GM12878 (cell line): ENCODE measurements around the gene NPTX1. TPM values are rescaled to one million over a fixed set of nuclear protein-coding genes. Genes with fewer than 3 reads are reported as not detected.

Source experiments
- ATAC-seq: fragments of 200-7000 bp; cut with Tn5 transposase; 3 replicates; pipeline ENCODE4 v1.9.1; 2020; ENCODE audit warnings: mild to moderate bottlenecking, moderate library complexity
- BruUV-seq: library from RNA; stranded (reverse); fragments of 400-500 nt; replicated peaks from 2 replicates; lab custom pipeline; 2021; lab: Mats Ljungman, UMichigan
- CTCF ChIA-PET: fragments of 300-600 bp; sonication (Branson Sonifier 250); formaldehyde crosslinking; extraction: SDS; loops from one replicate; lab custom pipeline; 2021; ENCODE audit warnings: inconsistent platforms; lab: Yijun Ruan, JAX
- POLR2A ChIA-PET: fragments of 350-600 bp; formaldehyde crosslinking; extraction: SDS; loops from one replicate; lab custom pipeline; 2021; ENCODE audit warnings: inconsistent platforms; lab: Charles Lee
- RAD21 ChIA-PET: fragments of 300-600 bp; sonication (Branson Sonifier 250); formaldehyde crosslinking; loops from one replicate; lab custom pipeline; 2023; ENCODE audit warnings: antibody characterized with exemption; ENCODE audit not compliant: unreplicated experiment; lab: Charles Lee
- SMC1A ChIA-PET: fragments of 300-600 bp; sonication (Branson Sonifier 250); formaldehyde crosslinking; loops from one replicate; lab custom pipeline; 2023; ENCODE audit not compliant: unreplicated experiment, uncharacterized antibody; lab: Charles Lee
- DNase-seq: peaks from one replicate; pipeline ENCODE4 v3.0.0-alpha.2; 2011; ENCODE audit warnings: low read depth, low spot score
- FAIRE-seq: peaks from 3 replicates; lab custom pipeline; 2011; peaks lifted over from hg19 to GRCh38; lab: Jason Lieb, UNC
- H2AFZ ChIP-seq: 2 replicates; pipeline ENCODE4 v1.6.0; 2011; ENCODE audit warnings: low read depth, low read length, control low read depth; ENCODE audit not compliant: control insufficient read depth
- H3K27ac ChIP-seq: 2 replicates; pipeline ENCODE4 v1.5.1; 2011; ENCODE audit warnings: control low read depth; ENCODE audit not compliant: control insufficient read depth, insufficient read depth
- H3K27me3 ChIP-seq, 2 experiments: replicated peaks in 1 of 2; 2 replicates each; pipeline versions ENCODE4 v1.6.0 to v1.6.1; 2011; ENCODE audit warnings: low read length in 1 of 2; ENCODE audit not compliant: control insufficient read depth in 2 of 2, insufficient read depth in 2 of 2
- H3K36me3 ChIP-seq, 2 experiments: 2 replicates each; pipeline ENCODE4 v1.5.1; 2011; ENCODE audit warnings: low read length in 1 of 2; ENCODE audit not compliant: control insufficient read depth in 2 of 2, insufficient read depth in 2 of 2
- H3K4me1 ChIP-seq: 2 replicates; pipeline ENCODE4 v1.6.1; 2011; ENCODE audit warnings: mild to moderate bottlenecking, low read length, moderate library complexity, mixed read lengths; ENCODE audit not compliant: control insufficient read depth, insufficient read depth
- H3K4me2 ChIP-seq: 2 replicates; pipeline ENCODE4 v1.6.0; 2011; ENCODE audit warnings: control low read depth; ENCODE audit not compliant: control insufficient read depth, insufficient read depth
- H3K4me3 ChIP-seq: fragments of 200-600 bp; sonication (generic); 2 replicates; pipeline ENCODE4 v1.5.1; 2016
- H3K79me2 ChIP-seq: 2 replicates; pipeline ENCODE4 v1.6.0; 2011; ENCODE audit warnings: low read length; ENCODE audit not compliant: control insufficient read depth, insufficient read depth
- H3K9ac ChIP-seq: 2 replicates; pipeline ENCODE4 v1.8.0; 2011; ENCODE audit warnings: low read length, control low read depth, mixed read lengths; ENCODE audit not compliant: control insufficient read depth, insufficient read depth
- H3K9me3 ChIP-seq: replicated peaks from 3 replicates; pipeline ENCODE4 v1.5.1; 2011; ENCODE audit warnings: mild to moderate bottlenecking, low read length; ENCODE audit not compliant: control insufficient read depth, insufficient read depth
- H4K20me1 ChIP-seq: 2 replicates; pipeline ENCODE4 v1.6.0; 2011; ENCODE audit not compliant: control insufficient read depth, insufficient read depth
- CEBPB ChIP-seq, 2 experiments: fragments of 150-350 bp in 1 of 2; IDR thresholded peaks; 2 replicates each; pipeline ENCODE4 v1.6.1; 2012 to 2014; ENCODE audit warnings: low read depth in 2 of 2, low read length in 2 of 2, borderline replicate concordance in 1 of 2, inconsistent platforms in 1 of 2
- ESRRA ChIP-seq: IDR thresholded peaks from 2 replicates; pipeline ENCODE4 v1.6.1; 2012; ENCODE audit warnings: mild to moderate bottlenecking, low read length, improper control_type of control experiment
- KDM1A ChIP-seq: fragments of 200-600 bp; sonication (generic); IDR thresholded peaks from 2 replicates; pipeline ENCODE4 v1.6.1; 2016; ENCODE audit warnings: borderline replicate concordance
- MTA3 ChIP-seq: IDR thresholded peaks from 2 replicates; pipeline ENCODE4 v1.6.1; 2012; ENCODE audit warnings: low read length, inconsistent platforms, borderline replicate concordance
- NFYA ChIP-seq: IDR thresholded peaks from 2 replicates; pipeline ENCODE4 v1.6.1; 2011; ENCODE audit warnings: low read depth, mild to moderate bottlenecking, low read length, improper control_type of control experiment, borderline replicate concordance
- RAD21 ChIP-seq: IDR thresholded peaks from 2 replicates; pipeline ENCODE4 v1.6.1; 2011; ENCODE audit warnings: mild to moderate bottlenecking, low read depth, low read length, moderate library complexity; ENCODE audit not compliant: insufficient read depth
- RUNX3 ChIP-seq: IDR thresholded peaks from 2 replicates; pipeline ENCODE4 v1.6.1; 2012; ENCODE audit warnings: low read length, inconsistent platforms
- TBL1XR1 ChIP-seq: IDR thresholded peaks from 2 replicates; pipeline ENCODE4 v1.6.1; 2012; ENCODE audit warnings: low read depth, low read length, improper control_type of control experiment
- ZNF207 ChIP-seq: fragments of 450-650 bp; IDR thresholded peaks from 2 replicates; pipeline ENCODE4 v1.6.1; 2014; ENCODE audit warnings: antibody characterized with exemption, mild to moderate bottlenecking, borderline replicate concordance
- ZSCAN29 ChIP-seq: fragments of 450-650 bp; IDR thresholded peaks from 2 replicates; pipeline ENCODE4 v1.6.1; 2017; ENCODE audit warnings: mild to moderate bottlenecking, moderate library complexity
- WGBS: methylation state at CpG from one replicate; pipeline ENCODE4 v1.1.6; 2016; ENCODE audit warnings: low lambda C conversion rate; ENCODE audit not compliant: insufficient replicate concordance, insufficient coverage; ENCODE audit errors: missing lambda C conversion rate; 5-methylcytosine and 5-hydroxymethylcytosine counted together
- in situ Hi-C: fragments of 300-500 bp; cut with MboI; formaldehyde crosslinking; loops from 9 replicates; pipeline ENCODE4 v1.14.3; 2018; ENCODE audit warnings: mixed read lengths
- intact Hi-C: fragments of 100-400 bp; cut with micrococcal nuclease; formaldehyde crosslinking; loops from one replicate; pipeline ENCODE4 v1.14.2; 2022; ENCODE audit not compliant: unreplicated experiment
- polyA plus RNA-seq, 11 experiments: library from polyadenylated mRNA; depleted of rRNA in 4 of 11; unstranded in 6 of 11; stranded (reverse) in 5 of 11; fragments of >200 nt; fragmentation: Nextera tagmentation in 4 of 11; fragmentation: Illumina TruSeq in 1 of 11; extraction: Ambion mirVana in 4 of 11; extraction: Trizol in 1 of 11; gene quantifications; 1 replicate in 1 of 11; 2 replicates in 10 of 11; pipeline versions ENCODE4 v1.2.1 to v1.2.3, GENCODE V29; 2011 to 2016; ENCODE audit warnings: inconsistent platforms in 2 of 11, missing spikeins in 2 of 11, low read depth in 1 of 11
- total RNA-seq, 4 experiments: library from RNA; depleted of rRNA in 3 of 4; stranded (reverse); fragments of >200 nt in 3 of 4; fragmentation: Illumina TruSeq in 1 of 4; extraction: Trizol in 1 of 4; gene quantifications; 2 replicates each; pipeline versions ENCODE4 v1.2.1 to v1.2.3, GENCODE V29; 2013 to 2021
- TF ChIP-seq, protein P1 (sequence below): fragments of 450-650 bp; IDR thresholded peaks from 2 replicates; pipeline ENCODE4 v1.6.1; 2018; ENCODE audit warnings: mild to moderate bottlenecking, low read depth, moderate library complexity; ENCODE audit not compliant: partially characterized antibody
- TF ChIP-seq, protein P2 (sequence below): IDR thresholded peaks from 2 replicates; pipeline ENCODE4 v1.6.1; 2012; ENCODE audit warnings: low read depth, low read length, improper control_type of control experiment
- TF ChIP-seq, protein P3 (sequence below): fragments of 450-650 bp; IDR thresholded peaks from 2 replicates; pipeline ENCODE4 v1.6.1; 2017; ENCODE audit warnings: borderline replicate concordance
- TF ChIP-seq, protein P4 (sequence below): fragments of 450-650 bp; IDR thresholded peaks from 2 replicates; pipeline ENCODE4 v1.6.1; 2017; ENCODE audit warnings: mild to moderate bottlenecking, low read depth, inconsistent platforms; ENCODE audit not compliant: poor library complexity, severe bottlenecking

Gene NPTX1
- total and polyA plus RNA-seq, 10 of the 15 experiments (the other 5 are each of a cell fraction or from before 2014, with no cell fraction given) = not detected

DNA sequence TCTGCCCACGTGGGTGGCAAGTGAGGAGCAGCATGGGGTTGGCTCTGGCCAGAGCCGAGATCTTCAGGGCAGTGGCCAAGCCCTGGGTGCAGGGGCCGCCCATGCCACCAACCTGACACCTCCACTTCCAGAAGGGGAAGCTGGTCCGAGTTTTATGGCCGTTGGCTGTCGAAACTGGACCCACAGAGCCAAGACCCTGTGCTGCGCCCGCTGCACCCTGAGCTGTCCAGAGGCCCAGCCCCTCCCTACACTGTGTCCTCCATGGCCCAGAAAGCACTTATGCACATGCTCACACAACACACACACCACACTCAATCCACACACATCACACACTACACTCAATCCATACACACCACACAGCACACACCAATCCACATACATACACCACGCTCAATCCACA lies 34.4 kb upstream of the NPTX1 start (continued):
- TF ChIP-seq, protein P1, sequence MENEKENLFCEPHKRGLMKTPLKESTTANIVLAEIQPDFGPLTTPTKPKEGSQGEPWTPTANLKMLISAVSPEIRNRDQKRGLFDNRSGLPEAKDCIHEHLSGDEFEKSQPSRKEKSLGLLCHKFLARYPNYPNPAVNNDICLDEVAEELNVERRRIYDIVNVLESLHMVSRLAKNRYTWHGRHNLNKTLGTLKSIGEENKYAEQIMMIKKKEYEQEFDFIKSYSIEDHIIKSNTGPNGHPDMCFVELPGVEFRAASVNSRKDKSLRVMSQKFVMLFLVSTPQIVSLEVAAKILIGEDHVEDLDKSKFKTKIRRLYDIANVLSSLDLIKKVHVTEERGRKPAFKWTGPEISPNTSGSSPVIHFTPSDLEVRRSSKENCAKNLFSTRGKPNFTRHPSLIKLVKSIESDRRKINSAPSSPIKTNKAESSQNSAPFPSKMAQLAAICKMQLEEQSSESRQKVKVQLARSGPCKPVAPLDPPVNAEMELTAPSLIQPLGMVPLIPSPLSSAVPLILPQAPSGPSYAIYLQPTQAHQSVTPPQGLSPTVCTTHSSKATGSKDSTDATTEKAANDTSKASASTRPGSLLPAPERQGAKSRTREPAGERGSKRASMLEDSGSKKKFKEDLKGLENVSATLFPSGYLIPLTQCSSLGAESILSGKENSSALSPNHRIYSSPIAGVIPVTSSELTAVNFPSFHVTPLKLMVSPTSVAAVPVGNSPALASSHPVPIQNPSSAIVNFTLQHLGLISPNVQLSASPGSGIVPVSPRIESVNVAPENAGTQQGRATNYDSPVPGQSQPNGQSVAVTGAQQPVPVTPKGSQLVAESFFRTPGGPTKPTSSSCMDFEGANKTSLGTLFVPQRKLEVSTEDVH = no peak
- TF ChIP-seq RAD21 = no peak

DNA sequence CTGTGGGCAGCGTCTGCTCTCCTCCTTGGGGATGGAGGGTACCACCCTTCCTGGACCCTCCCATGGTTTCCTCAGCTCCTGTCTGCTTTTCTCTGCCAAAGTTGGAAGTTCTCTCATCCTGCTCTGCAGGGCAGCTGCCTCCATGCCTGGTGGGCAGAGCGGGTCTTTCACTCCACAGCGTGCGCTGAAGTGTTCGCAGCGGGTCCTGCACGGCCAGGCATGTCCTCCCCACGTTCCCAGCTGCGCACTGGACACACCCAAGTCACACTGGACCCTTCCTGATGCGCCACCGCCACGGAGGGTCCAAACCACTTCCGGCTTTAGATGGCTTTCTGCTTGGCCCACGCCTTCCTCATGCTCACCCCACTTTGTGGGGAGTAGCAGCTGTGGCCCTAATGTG lies 33.7 kb upstream of the NPTX1 start:
- Histone ChIP-seq H3K4me2 (no peak overlapping the region), H3K79me2 (no peaks in the 10 kb centered on the region), H3K4me3 (no peak overlapping the region), H3K9ac (no peak overlapping the region), H3K36me3 (no peaks in the 10 kb centered on the region), H2AFZ (no peak overlapping the region), H3K4me1 (no peaks in the 10 kb centered on the region), H3K27me3 (peaks cover 0 to 3% of the 10 kb centered on the region in 2 experiments; a peak in 1 of 4 replicates), H3K9me3 (no peaks in the 10 kb centered on the region), H3K27ac (no peak overlapping the region), H4K20me1 (no peaks in the 10 kb centered on the region)
- POLR2A ChIA-PET = interaction anchor here (0.5 kb wide), 1 partner anchor 81 kb away, joined by 3 read pairs; no protein-coding TSS in a partner anchor
- CTCF ChIA-PET = no interaction called here
- ATAC-seq = no peak
- BruUV-seq = no TSS peak
- in situ Hi-C loops (no loop called here), intact Hi-C loops (no loop called here)
- RAD21 ChIA-PET = no interaction called here
- 55% methylated on average over 14 of the region's 14 CpGs for WGBS
- DNase-seq = no peak
- SMC1A ChIA-PET = no interaction called here
- no peak for FAIRE-seq
- TF ChIP-seq RAD21 = no peak
- TF ChIP-seq ZNF207 = no peak
- TF ChIP-seq, protein P2, sequence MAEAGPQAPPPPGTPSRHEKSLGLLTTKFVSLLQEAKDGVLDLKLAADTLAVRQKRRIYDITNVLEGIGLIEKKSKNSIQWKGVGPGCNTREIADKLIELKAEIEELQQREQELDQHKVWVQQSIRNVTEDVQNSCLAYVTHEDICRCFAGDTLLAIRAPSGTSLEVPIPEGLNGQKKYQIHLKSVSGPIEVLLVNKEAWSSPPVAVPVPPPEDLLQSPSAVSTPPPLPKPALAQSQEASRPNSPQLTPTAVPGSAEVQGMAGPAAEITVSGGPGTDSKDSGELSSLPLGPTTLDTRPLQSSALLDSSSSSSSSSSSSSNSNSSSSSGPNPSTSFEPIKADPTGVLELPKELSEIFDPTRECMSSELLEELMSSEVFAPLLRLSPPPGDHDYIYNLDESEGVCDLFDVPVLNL = no peak
- TF ChIP-seq CEBPB (IDR thresholded peaks at IDR 0.05; ENCODE audit: borderline replicate concordance in 1 of 2, low read depth in 2 of 2, low read length in 2 of 2) = no peak
- TF ChIP-seq, protein P3, sequence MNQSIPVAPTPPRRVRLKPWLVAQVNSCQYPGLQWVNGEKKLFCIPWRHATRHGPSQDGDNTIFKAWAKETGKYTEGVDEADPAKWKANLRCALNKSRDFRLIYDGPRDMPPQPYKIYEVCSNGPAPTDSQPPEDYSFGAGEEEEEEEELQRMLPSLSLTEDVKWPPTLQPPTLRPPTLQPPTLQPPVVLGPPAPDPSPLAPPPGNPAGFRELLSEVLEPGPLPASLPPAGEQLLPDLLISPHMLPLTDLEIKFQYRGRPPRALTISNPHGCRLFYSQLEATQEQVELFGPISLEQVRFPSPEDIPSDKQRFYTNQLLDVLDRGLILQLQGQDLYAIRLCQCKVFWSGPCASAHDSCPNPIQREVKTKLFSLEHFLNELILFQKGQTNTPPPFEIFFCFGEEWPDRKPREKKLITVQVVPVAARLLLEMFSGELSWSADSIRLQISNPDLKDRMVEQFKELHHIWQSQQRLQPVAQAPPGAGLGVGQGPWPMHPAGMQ = no peak
- TF ChIP-seq TBL1XR1 = no peak
- TF ChIP-seq ZSCAN29 = no peak
- no peak for TF ChIP-seq ESRRA
- no peak for TF ChIP-seq NFYA
- TF ChIP-seq, protein P4, sequence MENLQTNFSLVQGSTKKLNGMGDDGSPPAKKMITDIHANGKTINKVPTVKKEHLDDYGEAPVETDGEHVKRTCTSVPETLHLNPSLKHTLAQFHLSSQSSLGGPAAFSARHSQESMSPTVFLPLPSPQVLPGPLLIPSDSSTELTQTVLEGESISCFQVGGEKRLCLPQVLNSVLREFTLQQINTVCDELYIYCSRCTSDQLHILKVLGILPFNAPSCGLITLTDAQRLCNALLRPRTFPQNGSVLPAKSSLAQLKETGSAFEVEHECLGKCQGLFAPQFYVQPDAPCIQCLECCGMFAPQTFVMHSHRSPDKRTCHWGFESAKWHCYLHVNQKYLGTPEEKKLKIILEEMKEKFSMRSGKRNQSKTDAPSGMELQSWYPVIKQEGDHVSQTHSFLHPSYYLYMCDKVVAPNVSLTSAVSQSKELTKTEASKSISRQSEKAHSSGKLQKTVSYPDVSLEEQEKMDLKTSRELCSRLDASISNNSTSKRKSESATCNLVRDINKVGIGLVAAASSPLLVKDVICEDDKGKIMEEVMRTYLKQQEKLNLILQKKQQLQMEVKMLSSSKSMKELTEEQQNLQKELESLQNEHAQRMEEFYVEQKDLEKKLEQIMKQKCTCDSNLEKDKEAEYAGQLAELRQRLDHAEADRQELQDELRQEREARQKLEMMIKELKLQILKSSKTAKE = no peak
- TF ChIP-seq MTA3 = no peak
- no peak for TF ChIP-seq RUNX3
- no peak for TF ChIP-seq KDM1A
